Measurements from ENCODE around the gene C17orf107. TPM values are rescaled to one million over a fixed set of nuclear protein-coding genes. Genes with fewer than 3 reads are reported as not detected.
"Not testable (repeated sequence)": the region's sequence is repeated elsewhere in the genome, so short reads cannot be mapped to it uniquely, and the experiment has no call there.

C17orf107 gene
- total RNA-seq, 1 experiment from 2014 or later = 1.0 TPM

DNA sequence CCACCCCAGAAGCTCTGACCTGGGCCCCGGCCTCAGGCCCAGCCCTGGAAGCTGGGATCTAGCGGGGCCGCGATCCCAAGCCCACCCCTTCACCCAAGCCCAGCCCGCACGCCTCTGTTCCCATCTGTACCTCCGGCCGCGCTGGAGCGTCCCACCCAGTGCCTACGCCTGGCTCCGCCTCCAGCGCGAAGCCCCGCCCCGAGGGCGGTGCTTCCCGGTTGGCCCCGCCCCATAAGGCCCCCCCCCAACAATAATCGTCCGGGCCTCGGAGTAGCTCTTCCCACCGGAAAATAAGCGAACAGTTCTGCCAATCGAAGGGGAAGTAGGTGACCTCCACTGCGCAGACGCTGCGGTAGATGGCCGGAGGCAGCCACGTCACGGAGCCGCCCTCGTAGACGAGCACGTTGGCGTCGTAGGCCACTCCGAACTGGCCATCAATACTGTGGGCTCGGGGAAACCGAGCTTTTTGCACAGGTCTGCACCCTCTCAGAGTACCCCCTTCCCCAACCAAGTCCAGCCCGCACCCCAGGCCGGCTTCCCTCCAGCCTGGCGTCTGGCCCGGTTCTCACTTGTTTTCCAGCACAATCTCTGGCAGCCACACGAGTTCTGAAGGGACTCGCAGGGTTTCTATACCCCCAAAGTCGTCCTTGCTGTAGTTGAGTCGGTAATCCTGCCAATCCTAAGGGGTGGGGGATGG lies 2.5 kb downstream of the C17orf107 start:
- no peaks in the 10 kb centered on the region for H3K36me3 ChIP-seq (ENCODE audit: control insufficient read depth, insufficient read depth, low read length)
- Mint-ChIP-seq H3K4me3 (ENCODE audit: unreplicated experiment) (no peak overlapping the region), H3K27ac (ENCODE audit: unreplicated experiment) (no peak overlapping the region), H3K9me3 (ENCODE audit: unreplicated experiment) (no peaks in the 10 kb centered on the region), H3K4me1 (ENCODE audit: low read depth, unreplicated experiment) (peaks cover 10% of the 10 kb centered on the region), H3K27me3 (ENCODE audit: insufficient read depth, unreplicated experiment) (no peaks in the 10 kb centered on the region), H3K36me3 (ENCODE audit: insufficient read depth, unreplicated experiment) (peaks cover 20% of the 10 kb centered on the region)
- no peak for DNase-seq
- no peak overlapping the region for H3K4me3 ChIP-seq (ENCODE audit: low read depth, low read length)
- TF ChIP-seq, protein P1, sequence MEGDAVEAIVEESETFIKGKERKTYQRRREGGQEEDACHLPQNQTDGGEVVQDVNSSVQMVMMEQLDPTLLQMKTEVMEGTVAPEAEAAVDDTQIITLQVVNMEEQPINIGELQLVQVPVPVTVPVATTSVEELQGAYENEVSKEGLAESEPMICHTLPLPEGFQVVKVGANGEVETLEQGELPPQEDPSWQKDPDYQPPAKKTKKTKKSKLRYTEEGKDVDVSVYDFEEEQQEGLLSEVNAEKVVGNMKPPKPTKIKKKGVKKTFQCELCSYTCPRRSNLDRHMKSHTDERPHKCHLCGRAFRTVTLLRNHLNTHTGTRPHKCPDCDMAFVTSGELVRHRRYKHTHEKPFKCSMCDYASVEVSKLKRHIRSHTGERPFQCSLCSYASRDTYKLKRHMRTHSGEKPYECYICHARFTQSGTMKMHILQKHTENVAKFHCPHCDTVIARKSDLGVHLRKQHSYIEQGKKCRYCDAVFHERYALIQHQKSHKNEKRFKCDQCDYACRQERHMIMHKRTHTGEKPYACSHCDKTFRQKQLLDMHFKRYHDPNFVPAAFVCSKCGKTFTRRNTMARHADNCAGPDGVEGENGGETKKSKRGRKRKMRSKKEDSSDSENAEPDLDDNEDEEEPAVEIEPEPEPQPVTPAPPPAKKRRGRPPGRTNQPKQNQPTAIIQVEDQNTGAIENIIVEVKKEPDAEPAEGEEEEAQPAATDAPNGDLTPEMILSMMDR (IDR thresholded peaks at IDR 0.05; ENCODE audit: insufficient read depth in 1 of 2, low read depth in 1 of 2, low read length in 1 of 2, severe bottlenecking in 1 of 2, unreplicated experiment in 1 of 2) = no peak
- no peaks in the 10 kb centered on the region for H3K9me3 ChIP-seq
- BruUV-seq (replicated peaks) = no TSS peak
- ChIA-PET CTCF (no interaction called here), POLR2A (no interaction called here)
- intact Hi-C loops (cut with micrococcal nuclease; ENCODE audit: unreplicated experiment) = no loop called here
- H3K4me1 ChIP-seq = peaks cover 3% of the 10 kb centered on the region; the same call in 1 of the 2 replicates
- H3K27me3 ChIP-seq (replicated peaks; ENCODE audit: control insufficient read depth, insufficient read depth, low read length) = no peaks in the 10 kb centered on the region

DNA sequence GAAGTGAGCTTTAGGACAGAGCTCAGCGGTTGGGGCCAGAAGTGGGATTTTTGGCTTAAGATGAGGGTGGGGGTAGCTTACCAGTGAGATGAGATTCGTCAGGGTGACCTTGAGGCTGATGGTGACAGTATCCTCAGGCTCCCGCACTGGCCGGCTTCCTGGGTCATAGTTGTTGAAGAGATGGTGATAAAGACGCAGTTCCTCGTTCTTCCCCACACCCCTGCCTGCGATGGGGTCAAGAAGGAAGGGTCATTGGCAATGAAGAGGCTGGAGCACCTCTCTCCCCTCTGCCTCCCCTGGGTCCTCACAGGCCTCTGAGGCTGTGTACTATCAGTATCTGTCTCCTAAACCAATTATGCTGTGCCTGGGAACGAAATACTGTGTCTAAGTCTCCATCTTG lies 3.2 kb downstream of the C17orf107 start:
- intact Hi-C loops (cut with micrococcal nuclease; ENCODE audit: unreplicated experiment) = no loop called here

DNA sequence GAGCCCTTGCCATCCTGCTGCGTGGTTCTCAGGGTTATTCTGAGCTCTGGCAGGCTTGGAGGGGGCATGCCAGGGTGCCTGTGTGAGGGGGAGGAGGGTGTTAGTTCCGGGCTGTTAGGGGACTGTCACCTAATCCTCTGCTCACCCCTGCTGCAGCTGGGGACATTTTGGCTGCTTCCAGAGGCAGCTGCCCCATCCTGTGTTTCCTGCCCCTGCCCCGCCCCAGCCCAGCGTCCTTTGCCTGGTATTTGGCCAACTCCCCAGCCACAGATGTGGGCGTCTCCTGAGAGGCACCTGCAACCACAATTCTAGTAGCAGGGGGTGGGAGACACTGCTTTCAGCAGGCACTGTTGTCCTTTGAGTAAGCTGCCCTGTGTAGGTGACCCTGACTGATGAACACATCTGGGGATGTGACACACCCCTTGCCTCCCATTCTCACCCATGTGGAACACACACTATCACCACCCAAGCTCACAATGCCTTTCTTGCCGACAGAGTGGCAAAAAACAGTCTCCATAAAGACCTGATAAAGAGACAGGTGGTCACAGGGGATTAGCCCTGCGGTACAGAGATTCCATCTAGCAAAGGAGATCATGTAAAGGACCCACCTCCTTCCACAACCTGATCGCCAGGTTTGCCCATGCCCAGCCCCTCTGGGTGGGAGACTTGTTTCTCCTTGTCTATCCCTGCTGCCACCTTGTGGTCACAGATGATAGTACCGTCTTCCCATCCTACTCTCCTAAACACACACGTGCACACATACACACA lies 3.9 kb downstream of the C17orf107 start, which contains the start of gene CHRNE:
TSS of gene CHRNE (minus strand) at position 48 of the 768 bp plus-strand sequence. CDS start at position 13, 35 bp downstream.
- ChIA-PET CTCF (interaction anchor here (0.6 kb wide), 2 partner anchors 11 to 14 kb away, joined by 3 to 6 read pairs; no protein-coding TSS in a partner anchor), POLR2A (no interaction called here)
- Mint-ChIP-seq H3K9me3 (ENCODE audit: unreplicated experiment) (no peaks in the 10 kb centered on the region), H3K36me3 (ENCODE audit: insufficient read depth, unreplicated experiment) (peaks cover 20% of the 10 kb centered on the region), H3K27me3 (ENCODE audit: insufficient read depth, unreplicated experiment) (no peaks in the 10 kb centered on the region), H3K4me3 (ENCODE audit: unreplicated experiment) (no peak within 1 kb of the TSS), H3K27ac (ENCODE audit: unreplicated experiment) (no peak within 1 kb of the TSS), H3K4me1 (ENCODE audit: low read depth, unreplicated experiment) (peaks cover 10% of the 10 kb centered on the region)
- intact Hi-C loops (cut with micrococcal nuclease; ENCODE audit: unreplicated experiment) = no loop called here
- Histone ChIP-seq H3K36me3 (ENCODE audit: control insufficient read depth, insufficient read depth, low read length) (no peaks in the 10 kb centered on the region), H3K27me3 (replicated peaks; ENCODE audit: control insufficient read depth, insufficient read depth, low read length) (no peaks in the 10 kb centered on the region), H3K9me3 (no peaks in the 10 kb centered on the region), H3K4me3 (ENCODE audit: low read depth, low read length) (no peak within 1 kb of the TSS), H3K4me1 (peaks cover 3% of the 10 kb centered on the region; the same call in 1 of the 2 replicates)
- TF ChIP-seq, protein P1 (IDR thresholded peaks at IDR 0.05; ENCODE audit: insufficient read depth in 1 of 2, low read depth in 1 of 2, low read length in 1 of 2, severe bottlenecking in 1 of 2, unreplicated experiment in 1 of 2) = peak; percentile 33 to 51
- DNase-seq = peak; percentile 70 to 78
- no TSS peak for BruUV-seq (replicated peaks)

More for the DNA sequence above, 3.2 kb downstream of the C17orf107 start:
- no peak for DNase-seq
- no peaks in the 10 kb centered on the region for H3K9me3 Mint-ChIP-seq (ENCODE audit: unreplicated experiment)
- POLR2A ChIA-PET = no interaction called here
- no TSS peak for BruUV-seq (replicated peaks)
- TF ChIP-seq, protein P1 (IDR thresholded peaks at IDR 0.05; ENCODE audit: insufficient read depth in 1 of 2, low read depth in 1 of 2, low read length in 1 of 2, severe bottlenecking in 1 of 2, unreplicated experiment in 1 of 2) = no peak
- Histone ChIP-seq H3K4me1 (peaks cover 3% of the 10 kb centered on the region; the same call in 1 of the 2 replicates), H3K36me3 (ENCODE audit: control insufficient read depth, insufficient read depth, low read length) (no peaks in the 10 kb centered on the region), H3K4me3 (ENCODE audit: low read depth, low read length) (no peak overlapping the region), H3K27me3 (replicated peaks; ENCODE audit: control insufficient read depth, insufficient read depth, low read length) (no peaks in the 10 kb centered on the region), H3K9me3 (no peaks in the 10 kb centered on the region)
- CTCF ChIA-PET = no interaction called here
- no peaks in the 10 kb centered on the region for H3K27me3 Mint-ChIP-seq (ENCODE audit: insufficient read depth, unreplicated experiment)
- peaks cover 20% of the 10 kb centered on the region for H3K36me3 Mint-ChIP-seq (ENCODE audit: insufficient read depth, unreplicated experiment)
- H3K4me1 Mint-ChIP-seq (ENCODE audit: low read depth, unreplicated experiment) = peaks cover 10% of the 10 kb centered on the region
- H3K4me3 Mint-ChIP-seq (ENCODE audit: unreplicated experiment) = no peak overlapping the region
- no peak overlapping the region for H3K27ac Mint-ChIP-seq (ENCODE audit: unreplicated experiment)

DNA sequence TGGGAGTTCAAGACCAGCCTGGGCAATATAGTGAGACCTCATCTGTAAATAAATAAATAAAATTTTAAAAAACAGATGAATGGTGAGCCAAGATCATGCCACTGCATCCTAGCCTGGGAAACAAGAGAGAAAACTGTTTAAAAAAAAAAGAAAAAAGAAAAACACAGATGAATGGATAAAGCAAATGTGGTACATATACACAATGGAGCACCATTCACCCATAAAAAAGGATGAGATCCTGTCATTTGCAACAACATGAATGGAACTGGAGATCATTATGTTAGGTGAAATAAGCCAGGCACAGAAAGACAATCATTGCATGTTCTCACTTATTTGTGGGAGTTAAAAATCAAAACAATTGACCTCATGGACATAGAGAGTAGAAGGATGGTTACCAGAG lies 7.3 kb downstream of the C17orf107 start:
- CTCF ChIA-PET = interaction anchor here (0.6 kb wide), 1 partner anchor 156 kb away, joined by 3 read pairs; no protein-coding TSS in a partner anchor
- H3K9me3 Mint-ChIP-seq (ENCODE audit: unreplicated experiment); H3K4me3 ChIP-seq (ENCODE audit: low read depth, low read length); H3K4me1 ChIP-seq; H3K36me3 Mint-ChIP-seq (ENCODE audit: insufficient read depth, unreplicated experiment); H3K27me3 ChIP-seq (replicated peaks; ENCODE audit: control insufficient read depth, insufficient read depth, low read length); H3K27me3 Mint-ChIP-seq (ENCODE audit: insufficient read depth, unreplicated experiment); H3K36me3 ChIP-seq (ENCODE audit: control insufficient read depth, insufficient read depth, low read length); intact Hi-C loops (cut with micrococcal nuclease; ENCODE audit: unreplicated experiment); H3K27ac Mint-ChIP-seq (ENCODE audit: unreplicated experiment); H3K9me3 ChIP-seq; H3K4me3 Mint-ChIP-seq (ENCODE audit: unreplicated experiment); POLR2A ChIA-PET; DNase-seq; BruUV-seq (replicated peaks): not testable (repeated sequence)
- peaks cover 10% of the 10 kb centered on the region for H3K4me1 Mint-ChIP-seq (ENCODE audit: low read depth, unreplicated experiment)
